CD8-positive, alpha-beta memory T cell (primary cell): ENCODE results near the gene PSMB1. TPM values are rescaled to one million over a fixed set of nuclear protein-coding genes. Genes with fewer than 3 reads are reported as not detected.

Experiments used
- CTCF ChIA-PET: fragments of 350-600 bp; sonication (Branson Sonifier 250); formaldehyde crosslinking; loops from one replicate; lab custom pipeline; 2021; ENCODE audit warnings: antibody characterized with exemption; lab: Charles Lee
- POLR2A ChIA-PET: fragments of 350-600 bp; sonication (Branson Sonifier 250); formaldehyde crosslinking; loops from one replicate; lab custom pipeline; 2021; ENCODE audit warnings: antibody characterized with exemption; lab: Charles Lee
- DNase-seq, 5 donors: peaks; one replicate each; pipeline versions ENCODE4 v3.0.0 to v3.0.0-alpha.2; 2020 to 2022; ENCODE audit warnings: mixed read lengths in 1 of 5
- H3K27ac ChIP-seq: one replicate; pipeline ENCODE4 v1.7.0; 2013; ENCODE audit warnings: low read depth, mild to moderate bottlenecking, low read length, moderate library complexity
- H3K27me3 ChIP-seq: 2 replicates; pipeline ENCODE4 v1.7.0; 2013; ENCODE audit warnings: low read length, mild to moderate bottlenecking; ENCODE audit not compliant: insufficient read depth, poor library complexity, severe bottlenecking
- H3K36me3 ChIP-seq: 2 replicates; pipeline ENCODE4 v1.7.0; 2013; ENCODE audit warnings: mild to moderate bottlenecking, low read length, moderate library complexity; ENCODE audit not compliant: insufficient read depth
- H3K4me1 ChIP-seq: 2 replicates; pipeline ENCODE4 v1.7.0; 2013; ENCODE audit warnings: mild to moderate bottlenecking, low read length, moderate library complexity; ENCODE audit not compliant: insufficient read depth
- H3K4me3 ChIP-seq: 2 replicates; pipeline ENCODE4 v1.7.0; 2013; ENCODE audit warnings: mild to moderate bottlenecking, low read length
- H3K9me3 ChIP-seq: 2 replicates; pipeline ENCODE4 v1.7.0; 2013; ENCODE audit warnings: mild to moderate bottlenecking, low read length
- H3K27ac Mint-ChIP-seq, 8 donors: one replicate each; pipeline ENCODE4 v1.8.0; 2020 to 2021; ENCODE audit warnings: mixed read lengths in 8 of 8, mild to moderate bottlenecking in 6 of 8, inconsistent platforms in 3 of 8, moderate library complexity in 3 of 8
- H3K27me3 Mint-ChIP-seq, 2 donors: one replicate each; pipeline ENCODE4 v1.8.0; 2020 to 2021; ENCODE audit warnings: mixed read lengths in 2 of 2, mild to moderate bottlenecking in 1 of 2, moderate library complexity in 1 of 2
- H3K36me3 Mint-ChIP-seq, 3 donors: one replicate each; pipeline ENCODE4 v1.8.0; 2020 to 2021; ENCODE audit warnings: mixed read lengths in 3 of 3, inconsistent platforms in 1 of 3, mild to moderate bottlenecking in 1 of 3
- H3K4me1 Mint-ChIP-seq, 3 donors: one replicate each; pipeline ENCODE4 v1.8.0; 2020 to 2021; ENCODE audit warnings: mixed read lengths in 3 of 3, inconsistent platforms in 1 of 3, mild to moderate bottlenecking in 1 of 3
- H3K4me3 Mint-ChIP-seq, 7 donors: one replicate each; pipeline ENCODE4 v1.8.0; 2020 to 2021; ENCODE audit warnings: mixed read lengths in 7 of 7, mild to moderate bottlenecking in 6 of 7, moderate library complexity in 4 of 7, inconsistent platforms in 2 of 7
- H3K9me3 Mint-ChIP-seq, 5 donors: one replicate each; pipeline ENCODE4 v1.8.0; 2020 to 2022; ENCODE audit warnings: mixed read lengths in 5 of 5, mild to moderate bottlenecking in 3 of 5, moderate library complexity in 2 of 5, inconsistent platforms in 1 of 5
- polyA plus RNA-seq: library from polyadenylated mRNA; unstranded; fragments of 300-500 nt; fragmentation: Illumina TruSeq; gene quantifications from one replicate; pipeline ENCODE4 v1.2.3, GENCODE V29; 2021
- total RNA-seq, 2 experiments: library from RNA; stranded (reverse); gene quantifications; one replicate each; pipeline ENCODE4 v1.2.3, GENCODE V29; 2021

Gene PSMB1
- total and polyA plus RNA-seq, 3 experiments from 2014 or later: 296 to 478 (median 298) TPM

DNA sequence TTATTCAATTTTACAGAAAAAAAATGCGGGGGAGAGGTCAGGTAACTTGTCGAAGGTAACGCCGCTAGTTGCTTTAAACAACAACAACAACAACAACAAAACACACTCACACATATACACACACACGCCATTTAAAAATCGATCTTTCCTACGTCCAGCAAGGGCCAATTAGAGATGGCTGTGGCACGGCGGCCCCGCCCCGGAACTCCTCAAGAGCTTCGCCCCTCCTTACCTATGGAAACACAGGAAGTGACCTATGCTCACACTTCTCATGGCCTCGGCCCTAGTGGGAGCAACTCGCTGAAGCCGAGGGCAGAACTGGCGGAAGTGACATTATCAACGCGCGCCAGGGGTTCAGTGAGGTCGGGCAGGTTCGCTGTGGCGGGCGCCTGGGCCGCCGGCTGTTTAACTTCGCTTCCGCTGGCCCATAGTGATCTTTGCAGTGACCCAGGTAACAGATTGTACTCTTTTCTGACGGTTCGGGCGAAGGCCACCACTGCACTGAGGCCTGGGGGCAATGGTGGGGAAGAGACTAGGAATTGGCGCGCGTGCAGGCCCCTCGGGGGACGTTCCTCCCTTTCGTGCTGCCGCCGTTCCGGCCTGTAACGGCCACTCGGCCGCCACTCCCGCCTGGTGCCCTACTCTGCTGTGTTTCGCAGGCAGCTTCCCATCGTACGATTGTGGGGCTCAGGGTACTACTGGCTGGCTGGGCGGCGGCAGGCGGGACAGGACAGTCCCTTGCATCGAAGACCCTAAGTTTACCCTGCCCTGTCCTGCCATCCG, 1.1 kb upstream of the PSMB1 start, which contains the start of gene TBP:
Gene TBP (plus strand): TSS at position 357 of the 783 bp plus-strand sequence. CDS start 2,661 bp downstream, outside the sequence.
- H3K4me1 ChIP-seq: peaks cover 39% of the 10 kb centered on the region
- peak within 1 kb of the TSS; percentile 78 for H3K4me3 ChIP-seq
- peak within 1 kb of the TSS; percentile 93 for H3K27ac ChIP-seq
- H3K9me3 Mint-ChIP-seq: no peaks in the 10 kb centered on the region
- ChIA-PET POLR2A (interaction anchor here (0.9 to 3.4 kb wide), 7 partner anchors 30 to 852 kb away, joined by 3 to 43 read pairs (median 6); partner anchors contain the start of genes C6orf120, DYNLT2, ERMARD and PDCD2), CTCF (interaction anchor here (0.6 to 1.5 kb wide), 6 partner anchors 14 to 852 kb away, joined by 3 to 10 read pairs (median 4); partner anchors contain the start of genes C6orf120, PDCD2 and WDR27)
- H3K4me1 Mint-ChIP-seq: peaks cover 13 to 31% (median 23%) of the 10 kb centered on the region in 3 donors
- peaks cover 0 to 36% (median 10%) of the 10 kb centered on the region in 3 donors for H3K36me3 Mint-ChIP-seq
- H3K27ac Mint-ChIP-seq: no peak within 1 kb of the TSS
- no peaks in the 10 kb centered on the region for H3K9me3 ChIP-seq
- H3K27me3 ChIP-seq: no peaks in the 10 kb centered on the region
- H3K4me3 Mint-ChIP-seq: no peak within 1 kb of the TSS
- no peaks in the 10 kb centered on the region for H3K36me3 ChIP-seq
- H3K27me3 Mint-ChIP-seq: no peaks in the 10 kb centered on the region
- peak; percentile 94 to 98 (median 97) for DNase-seq

DNA sequence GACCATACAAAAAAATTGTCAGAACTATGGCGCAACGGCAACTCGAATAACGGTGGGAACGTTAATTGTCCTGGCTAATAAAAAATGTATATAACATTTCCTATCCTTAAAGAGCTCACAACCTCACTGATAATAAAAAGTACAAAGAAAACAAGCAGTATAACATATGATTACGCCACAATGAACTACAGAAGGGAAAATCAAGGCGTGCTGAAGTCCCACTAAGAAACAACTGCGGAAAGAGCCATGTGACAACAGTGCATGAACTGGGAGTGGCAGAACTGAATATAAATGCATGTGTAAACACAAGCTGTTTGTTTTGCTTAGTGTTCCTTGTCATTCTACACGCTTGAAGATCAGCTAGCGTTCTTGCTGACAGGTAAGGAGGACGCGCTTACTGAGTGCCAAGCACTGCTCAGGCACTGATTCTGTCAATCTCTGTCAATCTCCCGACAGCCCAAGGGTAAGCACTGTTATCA, 466 bp upstream of the PSMB1 start:
- Mint-ChIP-seq H3K9me3 (no peaks in the 10 kb centered on the region), H3K27me3 (no peaks in the 10 kb centered on the region), H3K36me3 (peaks cover 0 to 39% (median 8%) of the 10 kb centered on the region in 3 donors), H3K27ac (no peak overlapping the region), H3K4me1 (peaks cover 9 to 33% (median 23%) of the 10 kb centered on the region in 3 donors), H3K4me3 (no peak overlapping the region)
- H3K27me3 ChIP-seq: no peaks in the 10 kb centered on the region
- POLR2A ChIA-PET: interaction anchor here (0.9 to 3.4 kb wide), 7 partner anchors 31 to 851 kb away, joined by 3 to 43 read pairs (median 6); partner anchors contain the start of genes C6orf120, DYNLT2, ERMARD and PDCD2
- H3K4me3 ChIP-seq: peak overlapping the region; percentile 78
- H3K9me3 ChIP-seq: no peaks in the 10 kb centered on the region
- peak overlapping the region; percentile 93 for H3K27ac ChIP-seq
- peaks cover 43% of the 10 kb centered on the region for H3K4me1 ChIP-seq
- DNase-seq: no peak
- CTCF ChIA-PET: interaction anchor here (1.1 to 1.5 kb wide), 5 partner anchors 13 to 852 kb away, joined by 3 to 10 read pairs (median 5); partner anchors contain the start of genes C6orf120, PDCD2 and WDR27
- H3K36me3 ChIP-seq: no peaks in the 10 kb centered on the region

DNA sequence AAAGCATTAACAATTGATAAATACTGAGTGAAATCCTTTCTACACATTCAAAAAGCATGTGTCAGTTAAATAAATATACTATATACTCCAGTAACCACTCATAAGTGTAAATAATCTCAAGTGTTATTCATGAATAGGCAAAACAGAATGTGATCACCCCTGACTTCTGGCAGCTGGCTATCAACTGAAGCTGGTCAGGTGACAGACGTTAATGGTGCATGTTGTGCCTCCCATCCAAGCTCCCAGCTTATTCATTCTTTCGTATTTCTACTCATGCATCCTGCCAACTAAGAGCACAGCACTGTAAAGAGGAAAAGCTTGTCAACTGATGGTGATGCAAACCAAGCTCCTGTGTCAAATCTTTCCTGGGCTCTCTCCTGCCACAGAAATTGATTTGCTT, 7.7 kb downstream of the PSMB1 start:
- no peaks in the 10 kb centered on the region for H3K9me3 ChIP-seq
- CTCF ChIA-PET: interaction anchor here (1.2 kb wide), 1 partner anchor 15 kb away, joined by 4 read pairs; no protein-coding TSS in a partner anchor
- no peak for DNase-seq
- H3K27ac ChIP-seq: no peak overlapping the region
- Mint-ChIP-seq H3K4me1 (peaks cover 36 to 45% (median 43%) of the 10 kb centered on the region in 3 donors), H3K4me3 (no peak overlapping the region), H3K27me3 (no peaks in the 10 kb centered on the region), H3K27ac (peak overlapping the region in 2 of 8 donors; percentile 26 to 38), H3K36me3 (peaks cover 4 to 98% (median 21%) of the 10 kb centered on the region in 3 donors), H3K9me3 (no peaks in the 10 kb centered on the region)
- peaks cover 15% of the 10 kb centered on the region for H3K4me1 ChIP-seq
- no peaks in the 10 kb centered on the region for H3K27me3 ChIP-seq
- peaks cover 47% of the 10 kb centered on the region for H3K36me3 ChIP-seq
- H3K4me3 ChIP-seq: no peak overlapping the region
- POLR2A ChIA-PET: no interaction called here

DNA sequence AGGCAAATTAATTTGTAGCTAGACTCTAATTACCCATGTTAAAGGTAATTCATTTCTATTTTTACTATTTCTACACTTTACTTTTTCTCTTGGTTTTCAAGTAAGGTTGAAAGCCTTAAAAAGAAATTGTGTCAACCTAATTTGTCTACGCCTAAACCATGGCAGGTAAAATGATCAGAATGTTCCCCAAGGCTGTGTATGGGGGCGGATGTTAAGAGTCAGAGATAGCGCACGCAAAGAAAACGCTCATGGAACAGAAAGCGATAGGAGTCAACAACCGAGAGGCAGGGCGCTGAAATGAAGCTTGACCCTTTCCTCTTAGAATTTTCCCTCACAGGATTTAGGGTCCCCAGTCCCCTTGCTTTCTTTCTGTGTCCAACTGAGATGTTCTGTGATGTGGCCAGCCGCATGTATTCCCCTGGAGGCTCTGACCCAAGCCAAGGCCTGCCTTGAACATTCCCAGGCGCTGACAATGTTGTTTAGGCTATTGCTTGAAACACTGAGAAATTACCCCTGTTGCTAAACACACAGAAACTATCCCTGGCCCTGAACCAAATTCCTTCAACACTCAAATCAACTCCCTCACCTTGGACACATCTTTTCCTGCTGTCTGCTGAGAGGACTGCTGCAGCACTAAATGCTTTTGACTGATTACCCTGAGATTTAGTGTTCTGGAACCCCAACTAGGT, 10.9 kb downstream of the PSMB1 start:
- peak overlapping the region in 1 of 8 donors; percentile 17 for H3K27ac Mint-ChIP-seq
- H3K9me3 ChIP-seq: no peaks in the 10 kb centered on the region
- ChIA-PET CTCF (interaction anchor here (3.6 kb wide), 1 partner anchor 12 kb away, joined by 13 read pairs; no protein-coding TSS in a partner anchor), POLR2A (no interaction called here)
- no peaks in the 10 kb centered on the region for H3K27me3 Mint-ChIP-seq
- H3K36me3 Mint-ChIP-seq: peaks cover 4 to 97% (median 25%) of the 10 kb centered on the region in 3 donors
- H3K4me3 ChIP-seq: no peak overlapping the region
- peaks cover 29 to 49% (median 48%) of the 10 kb centered on the region in 3 donors for H3K4me1 Mint-ChIP-seq
- no peak for DNase-seq
- H3K4me1 ChIP-seq: no peaks in the 10 kb centered on the region
- no peaks in the 10 kb centered on the region for H3K27me3 ChIP-seq
- no peak overlapping the region for H3K4me3 Mint-ChIP-seq
- no peaks in the 10 kb centered on the region for H3K9me3 Mint-ChIP-seq
- peaks cover 75% of the 10 kb centered on the region for H3K36me3 ChIP-seq
- no peak overlapping the region for H3K27ac ChIP-seq

DNA sequence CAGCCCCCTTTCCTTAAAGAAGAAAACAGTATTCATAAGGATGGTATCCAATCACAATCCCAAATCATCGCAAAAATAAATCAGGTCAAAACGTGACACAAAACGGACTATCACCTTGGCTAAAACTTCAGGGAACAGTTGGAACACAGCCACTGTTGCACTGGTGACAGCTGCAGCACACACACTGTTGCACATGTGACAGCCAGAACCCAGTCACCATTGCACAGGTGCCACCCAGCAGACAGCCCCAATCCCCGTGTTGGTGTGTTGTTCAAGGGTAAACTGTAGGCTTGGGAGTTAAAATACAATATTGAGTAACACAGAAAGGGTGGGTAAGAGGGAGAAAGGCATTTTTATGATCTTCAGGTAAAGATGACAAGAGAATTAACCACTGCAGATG, 15.8 kb downstream of the PSMB1 start:
- ChIA-PET POLR2A (no interaction called here), CTCF (interaction anchor here (1.4 kb wide), 1 partner anchor 17 kb away, joined by 3 read pairs; the partner anchor contains the start of gene TBP)
- H3K27me3 Mint-ChIP-seq: no peaks in the 10 kb centered on the region
- Histone ChIP-seq H3K36me3 (peaks cover 81% of the 10 kb centered on the region), H3K9me3 (no peaks in the 10 kb centered on the region), H3K4me3 (no peak overlapping the region), H3K27me3 (no peaks in the 10 kb centered on the region), H3K27ac (no peak overlapping the region), H3K4me1 (no peaks in the 10 kb centered on the region)
- peaks cover 15 to 93% (median 31%) of the 10 kb centered on the region in 3 donors for H3K36me3 Mint-ChIP-seq
- peak overlapping the region in 1 of 8 donors; percentile 13 for H3K27ac Mint-ChIP-seq
- no peak overlapping the region for H3K4me3 Mint-ChIP-seq
- DNase-seq: no peak
- H3K9me3 Mint-ChIP-seq: no peaks in the 10 kb centered on the region
- H3K4me1 Mint-ChIP-seq: peaks cover 22 to 27% (median 24%) of the 10 kb centered on the region in 3 donors

DNA sequence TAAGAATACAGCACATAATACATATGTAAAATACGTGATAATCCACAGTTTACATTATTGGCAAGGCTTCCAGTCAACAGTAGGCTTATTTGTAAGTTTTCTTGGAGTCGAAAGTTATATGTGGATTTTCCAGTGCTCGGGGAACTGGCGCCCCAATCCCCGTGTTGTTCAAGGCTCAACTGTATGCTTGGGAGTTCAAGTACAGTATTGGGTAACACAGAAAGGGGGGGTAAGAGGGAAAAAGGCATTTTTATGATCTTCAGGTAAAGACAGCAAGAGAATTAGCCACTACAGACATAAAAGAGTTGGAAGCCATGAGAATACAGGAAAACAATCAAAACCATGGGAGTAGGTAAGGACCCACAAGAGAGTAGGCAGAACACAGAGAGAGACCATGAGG, 16.4 kb downstream of the PSMB1 start:
- H3K4me3 Mint-ChIP-seq: no peak overlapping the region
- Histone ChIP-seq H3K27me3 (no peaks in the 10 kb centered on the region), H3K4me1 (no peaks in the 10 kb centered on the region), H3K4me3 (no peak overlapping the region), H3K36me3 (peaks cover 75% of the 10 kb centered on the region), H3K27ac (no peak overlapping the region), H3K9me3 (no peaks in the 10 kb centered on the region)
- CTCF ChIA-PET: interaction anchor here (1.4 kb wide), 1 partner anchor 18 kb away, joined by 3 read pairs; the partner anchor contains the start of gene TBP
- no peaks in the 10 kb centered on the region for H3K9me3 Mint-ChIP-seq
- POLR2A ChIA-PET: no interaction called here
- peaks cover 15 to 90% (median 31%) of the 10 kb centered on the region in 3 donors for H3K36me3 Mint-ChIP-seq
- DNase-seq: no peak
- peaks cover 22 to 24% (median 24%) of the 10 kb centered on the region in 3 donors for H3K4me1 Mint-ChIP-seq
- H3K27ac Mint-ChIP-seq: peak overlapping the region in 1 of 8 donors; percentile 74
- H3K27me3 Mint-ChIP-seq: no peaks in the 10 kb centered on the region

DNA sequence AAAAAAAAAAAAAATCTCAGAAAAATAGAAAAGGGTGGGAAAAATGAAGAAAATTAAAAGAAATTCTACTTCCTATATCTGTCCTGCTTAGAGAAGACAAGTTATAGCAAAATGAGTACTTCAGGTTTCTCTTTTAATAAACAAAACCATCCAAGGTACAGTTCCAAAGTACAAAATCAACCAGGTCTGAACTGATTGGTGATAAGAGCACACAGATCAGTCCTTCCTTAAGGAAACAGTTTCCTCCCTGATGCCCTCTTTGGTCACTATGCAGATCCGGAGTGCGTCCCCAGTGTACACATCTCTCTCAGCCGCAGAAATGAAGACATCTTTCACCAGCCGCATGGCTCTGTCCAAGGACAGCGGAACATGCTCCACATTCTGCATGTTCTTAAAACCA, 18.1 kb downstream of the PSMB1 start:
- Histone ChIP-seq H3K36me3 (peaks cover 59% of the 10 kb centered on the region), H3K9me3 (no peaks in the 10 kb centered on the region), H3K27ac (no peak overlapping the region), H3K4me3 (no peak overlapping the region), H3K4me1 (no peaks in the 10 kb centered on the region), H3K27me3 (no peaks in the 10 kb centered on the region)
- Mint-ChIP-seq H3K4me3 (no peak overlapping the region), H3K4me1 (peaks cover 9 to 10% (median 9%) of the 10 kb centered on the region in 3 donors), H3K36me3 (peaks cover 15 to 75% (median 27%) of the 10 kb centered on the region in 3 donors), H3K27ac (no peak overlapping the region), H3K27me3 (peaks cover 0 to 1% of the 10 kb centered on the region in 2 donors), H3K9me3 (no peaks in the 10 kb centered on the region)
- DNase-seq: no peak
- ChIA-PET POLR2A (no interaction called here), CTCF (no interaction called here)
